ENCODE data around the gene C3orf70.
"Not testable (repeated sequence)": the region's sequence is repeated elsewhere in the genome, so short reads cannot be mapped to it uniquely, and the experiment has no call there.

The C3orf70 gene

GRCh38 chr3:185114756-185115155, 38.1 kb downstream of the C3orf70 start:
- no peak for DNase-seq (ENCODE audit: low read depth)
- no peak for TF ChIP-seq POLR2A (IDR thresholded peaks at IDR 0.05; ENCODE audit: extremely low read depth, insufficient read length)
- TF ChIP-seq CTCF (IDR thresholded peaks at IDR 0.05; ENCODE audit: low read depth, low read length): no peak
- no peak for TF ChIP-seq MYC (IDR thresholded peaks at IDR 0.05; ENCODE audit: low read depth, low read length)
- no peak for TF ChIP-seq MAX (IDR thresholded peaks at IDR 0.05; ENCODE audit: low read depth, low read length)

GRCh38 chr3:185112186-185112585, 40.7 kb downstream of the C3orf70 start:
- no peak overlapping the region for H3K4me3 ChIP-seq (ENCODE audit: low read depth, low read length)
- no peak for DNase-seq (ENCODE audit: low read depth)
- TF ChIP-seq MYC (IDR thresholded peaks at IDR 0.05; ENCODE audit: low read depth, low read length): no peak
- no peak for TF ChIP-seq MAX (IDR thresholded peaks at IDR 0.05; ENCODE audit: low read depth, low read length)
- TF ChIP-seq POLR2A (IDR thresholded peaks at IDR 0.05; ENCODE audit: extremely low read depth, insufficient read length): no peak
- no peak for TF ChIP-seq CTCF (IDR thresholded peaks at IDR 0.05; ENCODE audit: low read depth, low read length)

More at GRCh38 chr3:185114756-185115155, 38.1 kb downstream of the C3orf70 start:
- no peak overlapping the region for H3K4me3 ChIP-seq (ENCODE audit: low read depth, low read length)

- not testable (repeated sequence) for H3K4me3 ChIP-seq (ENCODE audit: low read depth, low read length)
Measured at GRCh38 chr3:185109012-185109411, 43.8 kb downstream of the C3orf70 start.

GRCh38 chr3:185106256-185106890, 46.5 kb downstream of the C3orf70 start:
- DNase-seq (ENCODE audit: low read depth): not testable (repeated sequence)

More at GRCh38 chr3:185109012-185109411, 43.8 kb downstream of the C3orf70 start:
- not testable (repeated sequence) for DNase-seq (ENCODE audit: low read depth)

GRCh38 chr3:185103359-185104127, 49.3 kb downstream of the C3orf70 start:
- no peak overlapping the region for H3K4me3 ChIP-seq (ENCODE audit: low read depth, low read length)
- TF ChIP-seq CTCF (IDR thresholded peaks at IDR 0.05; ENCODE audit: low read depth, low read length): no peak
- TF ChIP-seq MYC (IDR thresholded peaks at IDR 0.05; ENCODE audit: low read depth, low read length): no peak
- no peak for TF ChIP-seq MAX (IDR thresholded peaks at IDR 0.05; ENCODE audit: low read depth, low read length)
- no peak for TF ChIP-seq POLR2A (IDR thresholded peaks at IDR 0.05; ENCODE audit: extremely low read depth, insufficient read length)
- DNase-seq (ENCODE audit: low read depth): no peak

More at GRCh38 chr3:185106256-185106890, 46.5 kb downstream of the C3orf70 start:
- not testable (repeated sequence) for H3K4me3 ChIP-seq (ENCODE audit: low read depth, low read length)

- no peak overlapping the region for H3K4me3 ChIP-seq (ENCODE audit: low read depth, low read length)
- no peak for DNase-seq (ENCODE audit: low read depth)
- TF ChIP-seq CTCF (IDR thresholded peaks at IDR 0.05; ENCODE audit: low read depth, low read length) (no peak), MYC (IDR thresholded peaks at IDR 0.05; ENCODE audit: low read depth, low read length) (no peak), POLR2A (IDR thresholded peaks at IDR 0.05; ENCODE audit: extremely low read depth, insufficient read length) (no peak), MAX (IDR thresholded peaks at IDR 0.05; ENCODE audit: low read depth, low read length) (no peak)
Measured at GRCh38 chr3:185094697-185095096, 58.2 kb downstream of the C3orf70 start.

All from NB4 (cell line).